MM.1S (cell line): ENCODE measurements around the gene ZBTB22.

Experiments used
- DNase-seq: peaks from one replicate; pipeline ENCODE4 v3.0.0-alpha.2; 2015
- H2AFZ ChIP-seq: fragments of 300-600 bp; sonication (generic); 2 replicates; pipeline ENCODE4 v1.6.0; 2016; ENCODE audit warnings: antibody characterized with exemption, low read length
- H3F3A ChIP-seq: fragments of 300-600 bp; sonication (generic); 2 replicates; pipeline ENCODE4 v1.6.1; 2016; ENCODE audit warnings: mild to moderate bottlenecking, antibody characterized with exemption, low read length, moderate library complexity, mixed read lengths; ENCODE audit not compliant: insufficient read depth
- H3K27ac ChIP-seq: fragments of 300-600 bp; sonication (generic); 2 replicates; pipeline ENCODE4 v1.5.1; 2016; ENCODE audit warnings: mild to moderate bottlenecking, low read length
- H3K27me3 ChIP-seq: fragments of 300-600 bp; sonication (generic); replicated peaks from 2 replicates; pipeline ENCODE4 v1.6.0; 2016; ENCODE audit warnings: low read length; ENCODE audit not compliant: insufficient read depth
- H3K36me3 ChIP-seq: fragments of 300-600 bp; sonication (generic); replicated peaks from 2 replicates; pipeline ENCODE4 v1.6.1; 2016; ENCODE audit warnings: mild to moderate bottlenecking, low read length, mixed read lengths; ENCODE audit not compliant: insufficient read depth
- H3K4me1 ChIP-seq: fragments of 300-600 bp; sonication (generic); 2 replicates; pipeline ENCODE4 v1.6.1; 2016; ENCODE audit warnings: low read length, mixed read lengths
- H3K4me2 ChIP-seq: fragments of 300-600 bp; sonication (generic); 2 replicates; pipeline ENCODE4 v1.6.0; 2016; ENCODE audit warnings: low read depth, low read length
- H3K4me3 ChIP-seq: fragments of 300-600 bp; sonication (generic); 2 replicates; pipeline ENCODE4 v1.5.1; 2016; ENCODE audit warnings: low read length, mixed read lengths
- H3K79me2 ChIP-seq: fragments of 300-600 bp; sonication (generic); 2 replicates; pipeline ENCODE4 v1.6.1; 2016; ENCODE audit warnings: mixed run types, low read length, mixed read lengths
- H3K9ac ChIP-seq: fragments of 300-600 bp; sonication (generic); 2 replicates; pipeline ENCODE4 v1.6.1; 2016; ENCODE audit warnings: low read length, mixed read lengths
- H3K9me2 ChIP-seq: fragments of 300-600 bp; sonication (generic); replicated peaks from 2 replicates; pipeline ENCODE4 v1.6.1; 2016; ENCODE audit warnings: mild to moderate bottlenecking, low read length, mixed read lengths; ENCODE audit not compliant: insufficient read depth
- H3K9me3 ChIP-seq: fragments of 300-600 bp; sonication (generic); replicated peaks from 2 replicates; pipeline ENCODE4 v1.6.1; 2016; ENCODE audit warnings: mild to moderate bottlenecking, low read length, mixed read lengths; ENCODE audit not compliant: insufficient read depth
- H4K20me1 ChIP-seq: fragments of 300-600 bp; sonication (generic); 2 replicates; pipeline ENCODE4 v1.6.1; 2016; ENCODE audit warnings: mild to moderate bottlenecking, low read length, moderate library complexity, mixed read lengths; ENCODE audit not compliant: insufficient read depth
- EZH2 ChIP-seq: fragments of 300-600 bp; sonication (generic); optimal IDR thresholded peaks from 2 replicates; pipeline ENCODE3; 2017; ENCODE audit warnings: low read depth, mild to moderate bottlenecking, antibody characterized with exemption, low read length, mixed read lengths
- EZH2phosphoT487 ChIP-seq: fragments of 300-600 bp; sonication (generic); IDR thresholded peaks from 2 replicates; pipeline ENCODE4 v1.6.1; 2018; ENCODE audit warnings: antibody characterized with exemption, low read length
- TF ChIP-seq, protein P1 (sequence below): fragments of 300-600 bp; sonication (generic); IDR thresholded peaks from 2 replicates; pipeline ENCODE4 v1.5.1; 2016; ENCODE audit warnings: antibody characterized with exemption, low read length, mixed read lengths

Gene ZBTB22

DNA sequence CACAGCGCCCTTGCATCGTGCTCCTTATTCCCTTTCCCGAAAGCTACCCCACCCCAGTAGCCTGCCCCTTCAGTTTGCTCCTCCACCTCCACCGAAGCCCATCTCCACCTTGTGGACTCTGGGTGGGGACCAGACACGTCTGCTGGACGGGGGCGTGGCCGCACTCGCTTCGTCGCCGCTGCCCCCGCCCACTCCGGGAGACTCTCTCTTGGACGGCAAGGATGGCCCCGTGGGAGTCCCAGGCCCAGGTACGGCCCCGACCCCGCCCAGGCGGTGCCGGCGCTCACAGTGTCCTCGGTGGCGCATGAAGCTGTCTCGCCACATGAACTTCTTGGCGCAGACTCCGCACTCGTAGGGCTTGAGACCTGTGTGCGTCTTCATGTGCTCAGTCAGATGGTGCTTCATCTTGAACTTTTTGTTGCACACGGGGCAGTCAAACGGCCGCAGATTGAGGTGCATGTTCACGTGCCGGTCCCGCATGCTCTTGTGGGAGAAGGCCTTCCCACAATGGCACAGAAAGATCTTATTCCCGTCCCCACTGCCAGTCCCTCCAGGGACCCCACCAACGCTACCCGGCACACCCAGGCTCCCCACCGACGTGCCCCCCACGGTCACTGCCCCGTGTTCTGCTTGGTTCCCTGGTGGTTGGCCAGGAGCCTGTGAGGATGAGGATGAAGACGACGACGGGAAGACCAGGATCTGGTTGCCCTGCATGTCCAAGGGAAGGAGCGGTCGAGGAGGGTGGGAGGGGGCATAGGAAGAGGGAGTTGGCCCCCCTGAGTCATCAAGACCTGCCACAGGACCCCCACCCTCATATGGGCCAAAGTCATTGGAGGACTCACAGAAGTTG lies 2.4 kb downstream of the ZBTB22 start:
- no peak for DNase-seq
- Histone ChIP-seq H4K20me1 (0 out of 2 replicates have a peak, but pooled peaks cover 7% of the 10 kb centered on the region), H3K36me3 (peaks cover 3% of the 10 kb centered on the region; the same call in 1 of the 2 replicates), H3K4me3 (peak overlapping the region; percentile 94), H3K9me2 (no peaks in the 10 kb centered on the region), H3K9ac (peak overlapping the region; percentile 90), H2AFZ (no peak overlapping the region), H3F3A (peaks cover 47% of the 10 kb centered on the region), H3K27me3 (no peaks in the 10 kb centered on the region), H3K79me2 (peaks cover 81% of the 10 kb centered on the region), H3K9me3 (no peaks in the 10 kb centered on the region), H3K27ac (peak overlapping the region; percentile 99; the same call in 1 of the 2 replicates), H3K4me2 (peak overlapping the region; percentile 80), H3K4me1 (peaks cover 40% of the 10 kb centered on the region)
- TF ChIP-seq EZH2phosphoT487 (no peak), EZH2 (no peak)
- TF ChIP-seq, protein P1, sequence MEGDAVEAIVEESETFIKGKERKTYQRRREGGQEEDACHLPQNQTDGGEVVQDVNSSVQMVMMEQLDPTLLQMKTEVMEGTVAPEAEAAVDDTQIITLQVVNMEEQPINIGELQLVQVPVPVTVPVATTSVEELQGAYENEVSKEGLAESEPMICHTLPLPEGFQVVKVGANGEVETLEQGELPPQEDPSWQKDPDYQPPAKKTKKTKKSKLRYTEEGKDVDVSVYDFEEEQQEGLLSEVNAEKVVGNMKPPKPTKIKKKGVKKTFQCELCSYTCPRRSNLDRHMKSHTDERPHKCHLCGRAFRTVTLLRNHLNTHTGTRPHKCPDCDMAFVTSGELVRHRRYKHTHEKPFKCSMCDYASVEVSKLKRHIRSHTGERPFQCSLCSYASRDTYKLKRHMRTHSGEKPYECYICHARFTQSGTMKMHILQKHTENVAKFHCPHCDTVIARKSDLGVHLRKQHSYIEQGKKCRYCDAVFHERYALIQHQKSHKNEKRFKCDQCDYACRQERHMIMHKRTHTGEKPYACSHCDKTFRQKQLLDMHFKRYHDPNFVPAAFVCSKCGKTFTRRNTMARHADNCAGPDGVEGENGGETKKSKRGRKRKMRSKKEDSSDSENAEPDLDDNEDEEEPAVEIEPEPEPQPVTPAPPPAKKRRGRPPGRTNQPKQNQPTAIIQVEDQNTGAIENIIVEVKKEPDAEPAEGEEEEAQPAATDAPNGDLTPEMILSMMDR: no peak

DNA sequence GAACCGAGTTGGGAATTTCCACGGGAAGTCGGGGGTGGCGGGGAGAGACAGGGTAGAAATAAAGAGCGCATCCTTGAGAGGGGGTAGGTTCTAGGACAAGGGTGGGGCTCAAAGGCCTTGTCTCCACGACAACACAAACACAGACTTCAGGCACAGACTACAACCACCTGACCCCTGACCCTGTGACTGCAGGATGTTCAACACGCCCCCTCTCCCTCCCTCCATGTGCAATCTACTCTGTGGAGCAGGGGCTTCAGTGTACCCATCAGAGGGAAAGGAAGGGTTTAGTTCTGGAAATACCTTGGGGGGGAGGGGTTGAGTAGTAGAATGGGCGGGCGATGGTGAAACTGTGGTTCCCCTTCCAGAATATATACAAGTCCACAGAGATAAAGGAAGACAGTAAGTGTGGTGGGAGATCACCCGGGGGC lies 3.0 kb downstream of the ZBTB22 start:
- H3K27ac ChIP-seq: peak overlapping the region; percentile 99
- no peaks in the 10 kb centered on the region for H3K9me3 ChIP-seq
- H3K27me3 ChIP-seq: no peaks in the 10 kb centered on the region
- H3F3A ChIP-seq: peaks cover 44% of the 10 kb centered on the region
- no peaks in the 10 kb centered on the region for H3K9me2 ChIP-seq
- H3K79me2 ChIP-seq: peaks cover 81% of the 10 kb centered on the region
- peak overlapping the region; percentile 94 for H3K4me3 ChIP-seq
- peak overlapping the region; percentile 36 for H2AFZ ChIP-seq
- H3K4me2 ChIP-seq: peak overlapping the region; percentile 80
- 0 out of 2 replicates have a peak, but pooled peaks cover 7% of the 10 kb centered on the region for H4K20me1 ChIP-seq
- H3K9ac ChIP-seq: peak overlapping the region; percentile 90
- no peak for TF ChIP-seq EZH2phosphoT487
- no peak for TF ChIP-seq EZH2
- TF ChIP-seq, protein P1: no peak
- H3K4me1 ChIP-seq: peaks cover 34% of the 10 kb centered on the region
- DNase-seq: peak; percentile 56
- no peaks in the 10 kb centered on the region; the same call in 1 of the 2 replicates for H3K36me3 ChIP-seq

DNA sequence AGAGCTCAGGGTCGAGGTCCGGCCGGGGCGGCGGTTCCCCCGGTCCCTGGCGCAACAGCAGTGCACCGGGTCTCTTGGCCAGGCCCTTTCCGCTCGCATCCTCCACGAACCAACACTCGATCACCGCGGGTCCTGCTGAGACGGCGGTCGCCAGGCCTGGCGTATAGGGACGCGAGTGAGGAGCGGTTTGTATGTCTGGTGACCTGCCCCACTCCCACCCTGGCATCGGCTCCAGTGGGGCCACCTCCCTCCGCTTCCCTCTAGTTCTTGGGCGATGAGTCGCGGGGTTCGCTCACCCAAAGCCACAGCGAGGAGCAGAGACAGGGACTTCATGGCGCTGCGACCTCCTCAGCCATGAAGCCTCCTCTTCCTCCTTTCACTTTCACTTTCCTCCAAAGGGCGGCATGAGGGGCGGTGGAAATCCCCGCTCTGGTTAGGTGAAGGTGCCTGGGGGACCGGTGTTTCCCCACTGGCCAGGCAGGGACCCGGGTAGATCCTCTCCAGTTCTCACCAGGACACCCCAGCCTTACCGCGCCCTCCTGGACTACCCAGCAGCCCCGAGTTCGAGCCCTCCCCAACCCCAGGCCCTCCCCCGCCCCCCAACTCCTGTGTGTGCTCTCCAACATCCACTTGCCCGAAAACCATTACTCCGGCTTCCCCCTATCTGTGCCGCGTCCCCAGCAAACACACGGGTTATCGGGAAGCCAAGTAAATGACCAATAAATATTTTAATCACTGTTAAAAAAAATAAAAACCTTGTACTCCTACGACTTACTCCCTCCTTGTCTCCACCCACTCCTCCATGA lies 3.6 kb downstream of the ZBTB22 start, which contains the start of gene TAPBP:
Gene TAPBP (minus strand): TSS at position 370 of the 806 bp plus-strand sequence. CDS start 37 bp downstream, at position 333.
- peak; percentile 87 for DNase-seq
- Histone ChIP-seq H3K4me2 (peak within 1 kb of the TSS; percentile 80), H3K4me3 (peak within 1 kb of the TSS; percentile 94), H3K4me1 (peaks cover 28% of the 10 kb centered on the region), H3K27me3 (no peaks in the 10 kb centered on the region), H3F3A (peaks cover 44% of the 10 kb centered on the region), H3K79me2 (peaks cover 81% of the 10 kb centered on the region), H4K20me1 (0 out of 2 replicates have a peak, but pooled peaks cover 7% of the 10 kb centered on the region), H3K9me3 (no peaks in the 10 kb centered on the region), H2AFZ (peak within 1 kb of the TSS; percentile 75), H3K9ac (peak within 1 kb of the TSS; percentile 90), H3K9me2 (no peaks in the 10 kb centered on the region), H3K27ac (peak within 1 kb of the TSS; percentile 99), H3K36me3 (no peaks in the 10 kb centered on the region; the same call in 1 of the 2 replicates)
- TF ChIP-seq, protein P1: no peak
- no peak for TF ChIP-seq EZH2
- TF ChIP-seq EZH2phosphoT487: no peak
